Thoracic aorta (tissue), 2 donors: Measurements from ENCODE around the gene NFS1. TPM values are rescaled to one million over a fixed set of nuclear protein-coding genes. Genes with fewer than 3 reads are reported as not detected.

Experiments
- ATAC-seq: fragments of 150-250 bp; one replicate; pipeline ENCODE4 v1.8.0; 2017; ENCODE audit warnings: low read depth; ENCODE audit not compliant: insufficient number of reproducible peaks, low FRiP score
- DNase-seq: peaks from one replicate; pipeline ENCODE4 v3.0.0-alpha.2; 2020; ENCODE audit warnings: low spot score
- H3K27ac ChIP-seq, 2 donors: fragments of 200-600 bp; sonication (generic); 1 replicate in 1 of 2; 2 replicates in 1 of 2; pipeline ENCODE4 v1.5.1; 2016; ENCODE audit warnings: mild to moderate bottlenecking in 2 of 2, moderate library complexity in 2 of 2
- H3K27me3 ChIP-seq: fragments of 200-600 bp; sonication (generic); replicated peaks from 2 replicates; pipeline ENCODE4 v1.6.0; 2016; ENCODE audit warnings: mild to moderate bottlenecking; ENCODE audit not compliant: insufficient read depth
- H3K36me3 ChIP-seq: fragments of 200-600 bp; sonication (generic); one replicate; pipeline ENCODE4 v1.5.1; 2016
- H3K4me1 ChIP-seq, 2 donors: fragments of 200-600 bp; sonication (generic); 1 replicate in 1 of 2; 2 replicates in 1 of 2; pipeline versions ENCODE4 v1.5.1 to v1.6.0; 2016; ENCODE audit warnings: low read depth in 2 of 2, mild to moderate bottlenecking in 1 of 2; ENCODE audit not compliant: control insufficient read depth in 1 of 2
- H3K4me3 ChIP-seq: fragments of 200-600 bp; sonication (generic); 2 replicates; pipeline ENCODE4 v1.5.1; 2016; ENCODE audit warnings: mild to moderate bottlenecking
- H3K9me3 ChIP-seq: fragments of 200-600 bp; sonication (generic); 2 replicates; pipeline ENCODE4 v1.5.1; 2016
- CTCF ChIP-seq: fragments of 200-600 bp; sonication (generic); IDR thresholded peaks from one replicate; pipeline ENCODE4 v1.5.1; 2019; ENCODE audit warnings: antibody characterized with exemption
- total RNA-seq, 2 donors: library from RNA; depleted of rRNA; stranded (reverse); fragments of >200 nt; gene quantifications; one replicate each; pipeline versions ENCODE4 v1.1.0 to v1.2.3, GENCODE V29; 2016

NFS1 gene
- total RNA-seq, 2 donors from 2014 or later = 11.5 to 19.4 TPM

GRCh38 chr20:35657271-35657670, 41.9 kb downstream of the NFS1 start:
- Histone ChIP-seq H3K4me3 (no peak overlapping the region), H3K27ac (no peak overlapping the region)
- no peak for TF ChIP-seq CTCF

GRCh38 chr20:35654415-35654814, 44.7 kb downstream of the NFS1 start:
- no peaks in the 10 kb centered on the region for H3K9me3 ChIP-seq
- no peaks in the 10 kb centered on the region for H3K27me3 ChIP-seq
- H3K27ac ChIP-seq = no peak overlapping the region
- TF ChIP-seq CTCF = no peak
- DNase-seq (no peak), ATAC-seq (no peak)
- no peak overlapping the region for H3K4me3 ChIP-seq
- H3K36me3 ChIP-seq = peaks cover 20% of the 10 kb centered on the region
- H3K4me1 ChIP-seq = peaks cover 10 to 56% of the 10 kb centered on the region in 2 donors

More at GRCh38 chr20:35657271-35657670, 41.9 kb downstream of the NFS1 start:
- H3K36me3 ChIP-seq = peaks cover 20% of the 10 kb centered on the region
- H3K9me3 ChIP-seq = no peaks in the 10 kb centered on the region
- H3K4me1 ChIP-seq = peaks cover 22 to 70% of the 10 kb centered on the region in 2 donors
- ATAC-seq (no peak), DNase-seq (no peak)
- no peaks in the 10 kb centered on the region for H3K27me3 ChIP-seq

- H3K4me3 ChIP-seq = no peak overlapping the region
- no peak for TF ChIP-seq CTCF
- H3K4me1 ChIP-seq = peaks cover 7 to 56% of the 10 kb centered on the region in 2 donors
- DNase-seq = no peak
- no peak for ATAC-seq
- H3K27me3 ChIP-seq = no peaks in the 10 kb centered on the region
- H3K9me3 ChIP-seq = no peaks in the 10 kb centered on the region
- no peak overlapping the region for H3K27ac ChIP-seq
- peaks cover 20% of the 10 kb centered on the region for H3K36me3 ChIP-seq
Observed at GRCh38 chr20:35653893-35654292, 45.3 kb downstream of the NFS1 start.

GRCh38 chr20:35653430-35653734, 45.8 kb downstream of the NFS1 start:
- TF ChIP-seq CTCF = no peak
- peaks cover 20% of the 10 kb centered on the region for H3K36me3 ChIP-seq
- ATAC-seq (no peak), DNase-seq (no peak)
- H3K4me3 ChIP-seq = no peak overlapping the region
- H3K4me1 ChIP-seq = peaks cover 7 to 56% of the 10 kb centered on the region in 2 donors
- H3K27ac ChIP-seq = no peak overlapping the region
- no peaks in the 10 kb centered on the region for H3K27me3 ChIP-seq
- no peaks in the 10 kb centered on the region for H3K9me3 ChIP-seq

GRCh38 chr20:35652641-35653429, 46.3 kb downstream of the NFS1 start:
- Histone ChIP-seq H3K36me3 (peaks cover 20% of the 10 kb centered on the region), H3K4me1 (peaks cover 7 to 58% of the 10 kb centered on the region in 2 donors), H3K4me3 (no peak overlapping the region), H3K9me3 (no peaks in the 10 kb centered on the region), H3K27ac (no peak overlapping the region), H3K27me3 (no peaks in the 10 kb centered on the region)
- DNase-seq = no peak
- no peak for TF ChIP-seq CTCF
- ATAC-seq = peak; percentile 60
